ENCODE measurements around the gene ELF3. TPM values are rescaled to one million over a fixed set of nuclear protein-coding genes. Genes with fewer than 3 reads are reported as not detected.

ELF3 gene
- total and polyA plus RNA-seq, 2 of the 13 experiments (the other 11 are each of a cell fraction or from before 2014, with no cell fraction given) = 11.5 to 55.1 TPM

GRCh38 chr1:202009326-202010179 lies 834 bp upstream of the ELF3 start (continued):
- TF ChIP-seq TEF (CRISPR knock-in tag; IDR thresholded peaks at IDR 0.05) (no peak), DBP (CRISPR knock-in tag; IDR thresholded peaks at IDR 0.05; ENCODE audit: not compliant biosample characterization) (no peak), CHD2 (IDR thresholded peaks at IDR 0.05; ENCODE audit: low read depth, low read length) (no peak), ZC3H13 (CRISPR knock-in tag; IDR thresholded peaks at IDR 0.05) (no peak), ZBTB3 (CRISPR knock-in tag; IDR thresholded peaks at IDR 0.05; ENCODE audit: borderline replicate concordance, low read depth) (no peak), HOXA3 (CRISPR knock-in tag; IDR thresholded peaks at IDR 0.05) (no peak), HNF1B (CRISPR knock-in tag; IDR thresholded peaks at IDR 0.05) (no peak), HMGA1 (CRISPR knock-in tag; conservative IDR thresholded peaks at IDR 0.05) (no peak), CREB3 (CRISPR knock-in tag; IDR thresholded peaks at IDR 0.05) (no peak), MYNN (CRISPR knock-in tag; IDR thresholded peaks at IDR 0.05; ENCODE audit: low read depth) (no peak), MAFK (conservative IDR thresholded peaks at IDR 0.05 in 1 of 2, IDR thresholded peaks at IDR 0.05 in 1 of 2; ENCODE audit: low read length in 2 of 2) (no peak), ZNF607 (CRISPR knock-in tag; IDR thresholded peaks at IDR 0.05; ENCODE audit: borderline replicate concordance) (no peak; the same call in 1 of the 2 replicates), AKAP8 (CRISPR knock-in tag; IDR thresholded peaks at IDR 0.05) (no peak), ZNF709 (CRISPR knock-in tag; IDR thresholded peaks at IDR 0.05) (no peak), TOPORS (CRISPR knock-in tag; IDR thresholded peaks at IDR 0.05) (no peak), ZNF274 (CRISPR knock-in tag; IDR thresholded peaks at IDR 0.05) (no peak)
- TF ChIP-seq, protein P1, sequence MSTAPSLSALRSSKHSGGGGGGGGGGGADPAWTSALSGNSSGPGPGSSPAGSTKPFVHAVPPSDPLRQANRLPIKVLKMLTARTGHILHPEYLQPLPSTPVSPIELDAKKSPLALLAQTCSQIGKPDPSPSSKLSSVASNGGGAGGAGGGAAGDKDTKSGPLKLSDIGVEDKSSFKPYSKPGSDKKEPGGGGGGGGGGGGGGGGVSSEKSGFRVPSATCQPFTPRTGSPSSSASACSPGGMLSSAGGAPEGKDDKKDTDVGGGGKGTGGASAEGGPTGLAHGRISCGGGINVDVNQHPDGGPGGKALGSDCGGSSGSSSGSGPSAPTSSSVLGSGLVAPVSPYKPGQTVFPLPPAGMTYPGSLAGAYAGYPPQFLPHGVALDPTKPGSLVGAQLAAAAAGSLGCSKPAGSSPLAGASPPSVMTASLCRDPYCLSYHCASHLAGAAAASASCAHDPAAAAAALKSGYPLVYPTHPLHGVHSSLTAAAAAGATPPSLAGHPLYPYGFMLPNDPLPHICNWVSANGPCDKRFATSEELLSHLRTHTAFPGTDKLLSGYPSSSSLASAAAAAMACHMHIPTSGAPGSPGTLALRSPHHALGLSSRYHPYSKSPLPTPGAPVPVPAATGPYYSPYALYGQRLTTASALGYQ (CRISPR knock-in tag; IDR thresholded peaks at IDR 0.05) = no peak
- TF ChIP-seq, protein P2, sequence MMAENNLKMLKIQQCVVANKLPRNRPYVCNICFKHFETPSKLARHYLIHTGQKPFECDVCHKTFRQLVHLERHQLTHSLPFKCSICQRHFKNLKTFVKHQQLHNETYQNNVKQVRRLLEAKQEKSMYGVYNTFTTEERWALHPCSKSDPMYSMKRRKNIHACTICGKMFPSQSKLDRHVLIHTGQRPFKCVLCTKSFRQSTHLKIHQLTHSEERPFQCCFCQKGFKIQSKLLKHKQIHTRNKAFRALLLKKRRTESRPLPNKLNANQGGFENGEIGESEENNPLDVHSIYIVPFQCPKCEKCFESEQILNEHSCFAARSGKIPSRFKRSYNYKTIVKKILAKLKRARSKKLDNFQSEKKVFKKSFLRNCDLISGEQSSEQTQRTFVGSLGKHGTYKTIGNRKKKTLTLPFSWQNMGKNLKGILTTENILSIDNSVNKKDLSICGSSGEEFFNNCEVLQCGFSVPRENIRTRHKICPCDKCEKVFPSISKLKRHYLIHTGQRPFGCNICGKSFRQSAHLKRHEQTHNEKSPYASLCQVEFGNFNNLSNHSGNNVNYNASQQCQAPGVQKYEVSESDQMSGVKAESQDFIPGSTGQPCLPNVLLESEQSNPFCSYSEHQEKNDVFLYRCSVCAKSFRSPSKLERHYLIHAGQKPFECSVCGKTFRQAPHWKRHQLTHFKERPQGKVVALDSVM (CRISPR knock-in tag; IDR thresholded peaks at IDR 0.05) = no peak
- TF ChIP-seq, protein P3, sequence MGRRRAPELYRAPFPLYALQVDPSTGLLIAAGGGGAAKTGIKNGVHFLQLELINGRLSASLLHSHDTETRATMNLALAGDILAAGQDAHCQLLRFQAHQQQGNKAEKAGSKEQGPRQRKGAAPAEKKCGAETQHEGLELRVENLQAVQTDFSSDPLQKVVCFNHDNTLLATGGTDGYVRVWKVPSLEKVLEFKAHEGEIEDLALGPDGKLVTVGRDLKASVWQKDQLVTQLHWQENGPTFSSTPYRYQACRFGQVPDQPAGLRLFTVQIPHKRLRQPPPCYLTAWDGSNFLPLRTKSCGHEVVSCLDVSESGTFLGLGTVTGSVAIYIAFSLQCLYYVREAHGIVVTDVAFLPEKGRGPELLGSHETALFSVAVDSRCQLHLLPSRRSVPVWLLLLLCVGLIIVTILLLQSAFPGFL (CRISPR knock-in tag; IDR thresholded peaks at IDR 0.05) = no peak
